Neuronal stem cell (in vitro differentiated cells): ENCODE measurements around the gene GUCY1A1. TPM values are rescaled to one million over a fixed set of nuclear protein-coding genes. Genes with fewer than 3 reads are reported as not detected.

Source experiments
- DNase-seq: peaks from one replicate; pipeline ENCODE4 v3.0.0-alpha.2; 2013; ENCODE audit warnings: low spot score
- H2AFZ ChIP-seq: one replicate; pipeline ENCODE4 v1.6.1; 2013; ENCODE audit warnings: mild to moderate bottlenecking, low read length, inconsistent platforms
- H2AK5ac ChIP-seq: 2 replicates; pipeline ENCODE4 v1.6.1; 2013; ENCODE audit warnings: low read depth, mild to moderate bottlenecking, inconsistent platforms, low read length, moderate library complexity, mixed read lengths
- H2BK120ac ChIP-seq: 2 replicates; pipeline ENCODE4 v1.6.1; 2013; ENCODE audit warnings: low read depth, mild to moderate bottlenecking, inconsistent platforms, low read length, moderate library complexity, mixed read lengths
- H2BK12ac ChIP-seq: one replicate; pipeline ENCODE4 v1.6.1; 2013; ENCODE audit warnings: low read length, inconsistent platforms
- H2BK15ac ChIP-seq: 2 replicates; pipeline ENCODE4 v1.6.1; 2013; ENCODE audit warnings: mild to moderate bottlenecking, low read length, inconsistent platforms, mixed read lengths
- H2BK5ac ChIP-seq: one replicate; pipeline ENCODE4 v1.6.1; 2013; ENCODE audit warnings: inconsistent platforms, mild to moderate bottlenecking, low read length, moderate library complexity
- H3K14ac ChIP-seq: one replicate; pipeline ENCODE4 v1.6.1; 2013; ENCODE audit warnings: low read length, inconsistent platforms
- H3K18ac ChIP-seq: 2 replicates; pipeline ENCODE4 v1.6.1; 2013; ENCODE audit warnings: low read length, inconsistent platforms
- H3K23ac ChIP-seq: 2 replicates; pipeline ENCODE4 v1.6.1; 2013; ENCODE audit warnings: low read depth, mild to moderate bottlenecking, mixed read lengths, low read length, inconsistent platforms; ENCODE audit not compliant: poor library complexity
- H3K27ac ChIP-seq: replicated peaks from 3 replicates; pipeline ENCODE4 v1.5.1; 2013; ENCODE audit warnings: low read length, inconsistent platforms
- H3K27me3 ChIP-seq, 3 experiments: 2 replicates each; pipeline ENCODE4 v1.6.1; 2013; ENCODE audit warnings: low read length in 3 of 3, mild to moderate bottlenecking in 2 of 3, inconsistent platforms in 1 of 3, low read depth in 1 of 3, mixed read lengths in 1 of 3, moderate library complexity in 1 of 3; ENCODE audit not compliant: control insufficient read depth in 3 of 3, insufficient read depth in 3 of 3
- H3K36me3 ChIP-seq, 2 donors: replicated peaks in 1 of 2; 2 replicates each; pipeline ENCODE4 v1.6.1; 2013; ENCODE audit warnings: low read length in 2 of 2; ENCODE audit not compliant: control insufficient read depth in 2 of 2, insufficient read depth in 2 of 2
- H3K4ac ChIP-seq: 2 replicates; pipeline ENCODE4 v1.6.1; 2013; ENCODE audit warnings: inconsistent platforms, mild to moderate bottlenecking, low read length, moderate library complexity
- H3K4me1 ChIP-seq, 2 donors: 1 replicate in 1 of 2; 2 replicates in 1 of 2; pipeline ENCODE4 v1.6.1; 2013; ENCODE audit warnings: low read length in 2 of 2, low read depth in 1 of 2; ENCODE audit not compliant: control insufficient read depth in 2 of 2, insufficient read depth in 1 of 2
- H3K4me2 ChIP-seq: one replicate; pipeline ENCODE4 v1.6.1; 2013; ENCODE audit warnings: mild to moderate bottlenecking, low read length, inconsistent platforms; ENCODE audit not compliant: insufficient read depth, poor library complexity, severe bottlenecking
- H3K4me3 ChIP-seq, 2 donors: 2 replicates each; pipeline ENCODE4 v1.5.1; 2013; ENCODE audit warnings: low read length in 2 of 2, mild to moderate bottlenecking in 2 of 2, inconsistent platforms in 1 of 2, moderate library complexity in 1 of 2
- H3K79me1 ChIP-seq: one replicate; pipeline ENCODE4 v1.6.1; 2013; ENCODE audit warnings: low read depth, mild to moderate bottlenecking, inconsistent platforms, low read length, moderate library complexity
- H3K9ac ChIP-seq: one replicate; pipeline ENCODE4 v1.6.1; 2013; ENCODE audit warnings: mild to moderate bottlenecking, low read depth, low read length, inconsistent platforms; ENCODE audit not compliant: poor library complexity
- H3K9me3 ChIP-seq, 2 donors: replicated peaks in 1 of 2; 2 replicates each; pipeline versions ENCODE3 to v1.6.1; 2013; ENCODE audit warnings: low read length in 2 of 2, mild to moderate bottlenecking in 2 of 2, inconsistent platforms in 1 of 2, low read depth in 1 of 2, mixed read lengths in 1 of 2, moderate library complexity in 1 of 2; ENCODE audit not compliant: control insufficient read depth in 2 of 2, insufficient read depth in 1 of 2
- H4K8ac ChIP-seq: one replicate; pipeline ENCODE4 v1.6.1; 2013; ENCODE audit warnings: low read depth, mild to moderate bottlenecking, inconsistent platforms, low read length, moderate library complexity
- H4K91ac ChIP-seq: one replicate; pipeline ENCODE4 v1.6.1; 2013; ENCODE audit warnings: low read length, low read depth, mild to moderate bottlenecking, inconsistent platforms; ENCODE audit not compliant: poor library complexity
- WGBS, 2 donors: extraction: QIAGEN DNeasy Blood & Tissue Kit; methylation state at CpG; one replicate each; pipeline ENCODE4 v1.1.7; 2013; ENCODE audit warnings: missing lambda C conversion rate in 2 of 2, mixed read lengths in 1 of 2; ENCODE audit not compliant: insufficient read length in 2 of 2, insufficient replicate concordance in 1 of 2; ENCODE audit errors: extremely low coverage in 2 of 2; 5-methylcytosine and 5-hydroxymethylcytosine counted together
- polyA plus RNA-seq, 2 experiments: library from polyadenylated mRNA; stranded (reverse); fragments of 200-250 nt; gene quantifications; one replicate each; pipeline ENCODE4 v1.2.3, GENCODE V29; 2013

Gene GUCY1A1
- polyA plus RNA-seq (2013, experiment 1 of 2) = 5.6 TPM
- polyA plus RNA-seq (2013, experiment 2 of 2) = 5.0 TPM

GRCh38 chr4:155666344-155667221 is at the start of gene GUCY1A1:
Gene GUCY1A1, plus strand, starts transcription at chr4:155666848. Its CDS starts 30,020 bp downstream, at chr4:155696868.
- Histone ChIP-seq H3K79me1 (no peaks in the 10 kb centered on the region), H3K4me1 (peaks cover 0 to 5% of the 10 kb centered on the region in 2 donors), H3K4me3 (peak within 1 kb of the TSS; percentile 36 to 94), H2BK12ac (peak within 1 kb of the TSS; percentile 8), H2BK15ac (peak within 1 kb of the TSS; percentile 96), H3K9me3 (no peaks in the 10 kb centered on the region), H3K23ac (no peak within 1 kb of the TSS), H2BK5ac (no peak within 1 kb of the TSS), H3K27me3 (peaks cover 0 to 63% (median 0%) of the 10 kb centered on the region in 3 experiments), H3K14ac (peak within 1 kb of the TSS; percentile 63), H3K4me2 (peak within 1 kb of the TSS; percentile 83), H3K36me3 (no peaks in the 10 kb centered on the region), H4K8ac (peak within 1 kb of the TSS; percentile 50), H2AFZ (peak within 1 kb of the TSS; percentile 93), H3K9ac (peak within 1 kb of the TSS; percentile 85), H4K91ac (no peak within 1 kb of the TSS), H3K4ac (no peak within 1 kb of the TSS), H3K27ac (peak within 1 kb of the TSS; percentile 42), H3K18ac (peak within 1 kb of the TSS; percentile 82), H2AK5ac (peak within 1 kb of the TSS; percentile 25), H2BK120ac (no peak within 1 kb of the TSS)
- no CpG with 5 or more reads among the region's 25 CpGs for WGBS, 2 donors
- peak; percentile 49 for DNase-seq

DNA sequence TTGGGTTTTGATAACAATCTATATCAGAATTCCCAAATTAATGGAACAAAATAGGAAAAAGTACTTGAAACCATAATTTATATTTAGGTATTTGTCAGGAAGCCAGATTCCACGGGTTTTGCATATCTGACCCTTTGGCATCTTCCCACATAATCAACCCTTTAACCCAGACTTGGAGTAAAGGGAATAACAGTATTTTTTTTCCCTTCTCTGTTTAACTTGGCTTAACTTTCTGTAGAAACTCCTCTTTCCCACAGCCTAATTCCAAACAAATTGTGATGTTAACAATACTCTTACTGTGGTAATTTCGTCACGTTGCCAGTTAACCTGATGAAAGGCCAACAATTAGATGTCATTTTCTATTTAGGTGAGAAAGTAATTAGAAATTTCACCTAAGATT is 49.4 kb upstream of the GUCY1A1 start:
- Histone ChIP-seq H3K23ac (no peak overlapping the region), H3K36me3 (no peaks in the 10 kb centered on the region), H4K91ac (no peak overlapping the region), H3K79me1 (no peaks in the 10 kb centered on the region), H3K9me3 (no peaks in the 10 kb centered on the region), H4K8ac (no peak overlapping the region), H3K4me3 (no peak overlapping the region), H2AK5ac (no peak overlapping the region), H2BK15ac (no peak overlapping the region), H2BK5ac (no peak overlapping the region), H3K4me1 (no peaks in the 10 kb centered on the region), H3K18ac (no peak overlapping the region), H3K9ac (no peak overlapping the region), H3K27me3 (no peaks in the 10 kb centered on the region), H3K4ac (no peak overlapping the region), H3K14ac (no peak overlapping the region), H3K4me2 (no peak overlapping the region), H2BK12ac (no peak overlapping the region), H3K27ac (no peak overlapping the region), H2AFZ (no peak overlapping the region), H2BK120ac (no peak overlapping the region)
- WGBS, 2 donors = no CpG with 5 or more reads among the region's 3 CpGs
- no peak for DNase-seq

GRCh38 chr4:155618183-155618838 is 48.3 kb upstream of the GUCY1A1 start:
- Histone ChIP-seq H3K4me1 (no peaks in the 10 kb centered on the region), H3K4me2 (no peak overlapping the region), H3K27me3 (no peaks in the 10 kb centered on the region), H2BK5ac (no peak overlapping the region), H3K18ac (no peak overlapping the region), H3K4ac (no peak overlapping the region), H3K36me3 (no peaks in the 10 kb centered on the region), H3K23ac (no peak overlapping the region), H2AFZ (no peak overlapping the region), H2BK12ac (no peak overlapping the region), H4K8ac (no peak overlapping the region), H3K79me1 (no peaks in the 10 kb centered on the region), H2BK120ac (no peak overlapping the region), H3K4me3 (no peak overlapping the region), H4K91ac (no peak overlapping the region), H3K9me3 (no peaks in the 10 kb centered on the region), H3K14ac (no peak overlapping the region), H3K27ac (no peak overlapping the region), H2BK15ac (no peak overlapping the region), H2AK5ac (no peak overlapping the region), H3K9ac (no peak overlapping the region)
- WGBS, 2 donors = no CpG with 5 or more reads among the region's 8 CpGs
- DNase-seq = no peak

- H3K23ac ChIP-seq = no peak overlapping the region
- H3K9me3 ChIP-seq = no peaks in the 10 kb centered on the region
- H4K8ac ChIP-seq = no peak overlapping the region
Observed at GRCh38 chr4:155620637-155621036, 46.0 kb upstream of the GUCY1A1 start.

More at GRCh38 chr4:155620637-155621036, 46.0 kb upstream of the GUCY1A1 start:
- Histone ChIP-seq H3K79me1 (no peaks in the 10 kb centered on the region), H3K36me3 (no peaks in the 10 kb centered on the region), H3K27ac (no peak overlapping the region), H3K14ac (no peak overlapping the region), H3K4me2 (no peak overlapping the region), H2BK15ac (no peak overlapping the region), H3K18ac (no peak overlapping the region), H3K27me3 (no peaks in the 10 kb centered on the region), H4K91ac (no peak overlapping the region), H2BK12ac (no peak overlapping the region), H3K4me3 (no peak overlapping the region), H2BK120ac (no peak overlapping the region), H2BK5ac (no peak overlapping the region), H3K9ac (no peak overlapping the region), H2AK5ac (no peak overlapping the region), H2AFZ (no peak overlapping the region), H3K4me1 (no peaks in the 10 kb centered on the region), H3K4ac (no peak overlapping the region)
- no peak for DNase-seq
